ENCODE results near the gene CAMK1G. TPM values are rescaled to one million over a fixed set of nuclear protein-coding genes. Genes with fewer than 3 reads are reported as not detected.

Gene CAMK1G
- polyA plus RNA-seq, 1 of the 3 experiments (the other 2 are of a cell fraction), result 15.1 TPM

GRCh38 chr1:209657140-209657879, 73.8 kb downstream of the CAMK1G start:
- Histone ChIP-seq H3K9ac (no peak overlapping the region), H3K27me3 (ENCODE audit: insufficient read depth) (no peaks in the 10 kb centered on the region), H3F3A (replicated peaks; ENCODE audit: insufficient read depth) (peaks cover 11% of the 10 kb centered on the region), H3K4me2 (no peak overlapping the region), H3K36me3 (replicated peaks in 1 of 2; ENCODE audit: control insufficient read depth in 1 of 2, insufficient read depth in 2 of 2, low read length in 1 of 2) (no peaks in the 10 kb centered on the region), H3K27ac (ENCODE audit: low read depth in 2 of 2, low read length in 1 of 2) (no peak overlapping the region), H3K4me3 (ENCODE audit: low read depth in 2 of 2, low read length in 1 of 2) (no peak overlapping the region), H3K4me1 (ENCODE audit: control insufficient read depth in 1 of 2, insufficient read depth in 2 of 2, low read depth in 1 of 2, low read length in 1 of 2) (peaks cover 11 to 29% of the 10 kb centered on the region in 2 experiments), H3K79me2 (ENCODE audit: insufficient read depth) (no peaks in the 10 kb centered on the region), H3K9me2 (no peaks in the 10 kb centered on the region), H3K9me3 (no peaks in the 10 kb centered on the region), H2AFZ (ENCODE audit: low read depth) (no peak overlapping the region), H4K20me1 (ENCODE audit: insufficient read depth) (no peaks in the 10 kb centered on the region)
- CTCF ChIA-PET, result interaction anchor here (2.7 kb wide), 1 partner anchor 30 kb away, joined by 11 read pairs; no protein-coding TSS in a partner anchor
- no peak for TF ChIP-seq SMC3 (IDR thresholded peaks at IDR 0.05; ENCODE audit: low read depth, low read length)
- no peak for TF ChIP-seq MXI1 (IDR thresholded peaks at IDR 0.05; ENCODE audit: low read depth, low read length)
- TF ChIP-seq SIN3A (IDR thresholded peaks at IDR 0.05; ENCODE audit: borderline replicate concordance, low read depth, low read length), result no peak
- TF ChIP-seq ELF1 (IDR thresholded peaks at IDR 0.05), result no peak
- POLR2A ChIA-PET, result no interaction called here
- no peak for DNase-seq
- 73% methylated on average over 9 of the region's 9 CpGs for WGBS (ENCODE audit: low lambda C conversion rate)

GRCh38 chr1:209657918-209658317, 74.4 kb downstream of the CAMK1G start:
- TF ChIP-seq CTCF (IDR thresholded peaks at IDR 0.05) (no peak), RXRA (IDR thresholded peaks at IDR 0.05; ENCODE audit: borderline replicate concordance, low read depth) (no peak), NFIC (IDR thresholded peaks at IDR 0.05; ENCODE audit: borderline replicate concordance) (no peak), YY1 (IDR thresholded peaks at IDR 0.05; ENCODE audit: low read depth) (no peak), MAX (IDR thresholded peaks at IDR 0.05; ENCODE audit: low read depth) (no peak), RCOR1 (IDR thresholded peaks at IDR 0.05; ENCODE audit: low read length) (no peak), ELF1 (IDR thresholded peaks at IDR 0.05) (no peak), EP300 (IDR thresholded peaks at IDR 0.05; ENCODE audit: borderline replicate concordance in 1 of 2, low read depth in 1 of 2, low read length in 1 of 2) (no peak), GATA2 (CRISPR knock-in tag; IDR thresholded peaks at IDR 0.05) (no peak), PBX3 (IDR thresholded peaks at IDR 0.05) (no peak), MEF2A (IDR thresholded peaks at IDR 0.05; ENCODE audit: borderline replicate concordance, low read depth) (no peak), TAF1 (IDR thresholded peaks at IDR 0.05; ENCODE audit: borderline replicate concordance, low read depth, low read length) (no peak), JUND (IDR thresholded peaks at IDR 0.05) (no peak), CHD2 (IDR thresholded peaks at IDR 0.05; ENCODE audit: low read length, partially characterized antibody) (no peak), TEAD4 (IDR thresholded peaks at IDR 0.05; ENCODE audit: borderline replicate concordance, insufficient read depth) (no peak)
- Histone ChIP-seq H3K9me2 (no peaks in the 10 kb centered on the region), H3F3A (replicated peaks; ENCODE audit: insufficient read depth) (peaks cover 10% of the 10 kb centered on the region), H3K79me2 (ENCODE audit: insufficient read depth) (no peaks in the 10 kb centered on the region), H3K27me3 (ENCODE audit: insufficient read depth) (no peaks in the 10 kb centered on the region), H3K9me3 (no peaks in the 10 kb centered on the region), H3K4me1 (ENCODE audit: control insufficient read depth in 1 of 2, insufficient read depth in 2 of 2, low read depth in 1 of 2, low read length in 1 of 2) (peaks cover 5 to 23% of the 10 kb centered on the region in 2 experiments), H3K9ac (no peak overlapping the region), H3K4me3 (ENCODE audit: low read depth in 2 of 2, low read length in 1 of 2) (no peak overlapping the region), H2AFZ (ENCODE audit: low read depth) (no peak overlapping the region), H4K20me1 (ENCODE audit: insufficient read depth) (no peaks in the 10 kb centered on the region), H3K4me2 (no peak overlapping the region), H3K27ac (ENCODE audit: low read depth in 2 of 2, low read length in 1 of 2) (no peak overlapping the region), H3K36me3 (replicated peaks in 1 of 2; ENCODE audit: control insufficient read depth in 1 of 2, insufficient read depth in 2 of 2, low read length in 1 of 2) (no peaks in the 10 kb centered on the region)
- ChIA-PET CTCF (interaction anchor here (1.0 to 2.7 kb wide), 2 partner anchors 31 to 81 kb away, joined by 5 to 11 read pairs; no protein-coding TSS in a partner anchor), POLR2A (no interaction called here)
- DNase-seq, result no peak
- 74% methylated on average over 5 of the region's 5 CpGs for WGBS (ENCODE audit: low lambda C conversion rate)

All from SK-N-SH (cell line).